Loucy (cell line): ENCODE results near the gene SH3RF3.

Experiments
- H2AFZ ChIP-seq: fragments of 200-600 bp; sonication (generic); 2 replicates; pipeline ENCODE4 v1.6.0; 2016; ENCODE audit warnings: antibody characterized with exemption, mild to moderate bottlenecking, low read length, moderate library complexity
- H3F3A ChIP-seq: fragments of 200-600 bp; 2 replicates; pipeline ENCODE4 v1.6.0; 2016; ENCODE audit warnings: antibody characterized with exemption, low read depth, mild to moderate bottlenecking
- H3K27me3 ChIP-seq: fragments of 200-600 bp; sonication (generic); 2 replicates; pipeline ENCODE4 v1.6.1; 2014; ENCODE audit warnings: low read length, mild to moderate bottlenecking; ENCODE audit not compliant: insufficient read depth, poor library complexity, severe bottlenecking
- H3K36me3 ChIP-seq: fragments of 200-600 bp; sonication (generic); 2 replicates; pipeline ENCODE4 v1.6.1; 2016; ENCODE audit warnings: low read length; ENCODE audit not compliant: insufficient read depth
- H3K4me1 ChIP-seq: fragments of 200-600 bp; sonication (generic); 2 replicates; pipeline ENCODE4 v1.5.1; 2014; ENCODE audit warnings: low read length, mild to moderate bottlenecking; ENCODE audit not compliant: insufficient read depth, poor library complexity, severe bottlenecking
- H3K4me2 ChIP-seq: fragments of 200-600 bp; sonication (generic); 2 replicates; pipeline ENCODE4 v1.6.0; 2014; ENCODE audit warnings: antibody characterized with exemption, low read length, low read depth, mild to moderate bottlenecking; ENCODE audit not compliant: poor library complexity, severe bottlenecking
- H3K4me3 ChIP-seq: fragments of 200-600 bp; sonication (generic); 2 replicates; pipeline ENCODE4 v1.5.1; 2014; ENCODE audit warnings: low read length, mild to moderate bottlenecking, mixed read lengths; ENCODE audit not compliant: poor library complexity, severe bottlenecking
- H3K79me2 ChIP-seq: fragments of 200-600 bp; sonication (generic); 2 replicates; pipeline ENCODE4 v1.6.1; 2014; ENCODE audit warnings: low read length; ENCODE audit not compliant: insufficient read depth
- H3K9ac ChIP-seq: fragments of 200-600 bp; sonication (generic); 2 replicates; pipeline ENCODE4 v1.6.0; 2014; ENCODE audit warnings: mild to moderate bottlenecking, low read depth, low read length, moderate library complexity; ENCODE audit not compliant: poor library complexity, severe bottlenecking
- H3K9me2 ChIP-seq: fragments of 200-600 bp; sonication (generic); replicated peaks from 2 replicates; pipeline ENCODE4 v1.6.1; 2016; ENCODE audit warnings: low read depth, low read length, mixed read lengths
- H3K9me3 ChIP-seq: fragments of 200-600 bp; sonication (generic); 2 replicates; pipeline ENCODE4 v1.6.1; 2014; ENCODE audit warnings: mild to moderate bottlenecking, antibody characterized with exemption, low read length, low read depth; ENCODE audit not compliant: insufficient read depth
- H4K20me1 ChIP-seq: fragments of 200-600 bp; sonication (generic); 2 replicates; pipeline ENCODE4 v1.6.0; 2014; ENCODE audit warnings: antibody characterized with exemption, low read length, mild to moderate bottlenecking; ENCODE audit not compliant: insufficient read depth, poor library complexity, severe bottlenecking
- EZH2phosphoT487 ChIP-seq: fragments of 200-600 bp; IDR thresholded peaks from 2 replicates; pipeline ENCODE4 v1.6.1; 2018; ENCODE audit warnings: antibody characterized with exemption, mild to moderate bottlenecking, moderate library complexity, borderline replicate concordance
- TF ChIP-seq, protein P1 (sequence below): fragments of 200-600 bp; sonication (generic); conservative IDR thresholded peaks from 2 replicates; pipeline ENCODE4 v1.5.1; 2014; ENCODE audit warnings: mild to moderate bottlenecking, antibody characterized with exemption, low read length

The SH3RF3 gene

DNA sequence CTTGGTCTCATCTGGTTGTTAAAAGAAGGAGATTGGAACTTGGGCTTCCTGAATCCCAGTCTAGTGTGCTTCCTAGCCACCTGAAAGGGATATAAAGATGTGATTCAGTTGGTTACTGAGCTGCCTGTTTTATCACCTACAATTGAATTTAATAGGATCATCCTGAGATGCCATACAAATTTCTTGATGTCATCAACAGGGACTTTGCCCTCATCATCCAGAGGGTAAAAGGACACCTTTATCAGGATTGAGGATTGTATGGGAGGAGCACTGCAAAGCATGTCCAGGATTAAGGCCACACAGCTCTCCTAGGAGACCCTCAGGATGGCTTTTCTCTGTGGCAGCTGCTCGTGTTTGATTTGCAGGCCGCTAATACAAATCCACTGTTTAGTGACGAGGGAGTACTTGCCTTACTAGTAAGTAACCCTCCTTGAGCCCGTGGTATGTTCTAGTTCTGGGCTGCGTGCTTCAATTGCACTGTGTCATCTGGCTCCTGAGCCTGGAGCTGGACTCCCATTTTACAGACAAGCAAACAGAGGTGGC, 28.6 kb downstream of the SH3RF3 start:
- Histone ChIP-seq H2AFZ (no peak overlapping the region), H3K4me2 (no peak overlapping the region), H3K27me3 (no peaks in the 10 kb centered on the region), H3K4me1 (peaks cover 28% of the 10 kb centered on the region), H3K9me2 (no peaks in the 10 kb centered on the region), H3F3A (no peaks in the 10 kb centered on the region), H3K36me3 (no peaks in the 10 kb centered on the region), H3K9ac (no peak overlapping the region), H3K4me3 (no peak overlapping the region), H4K20me1 (no peaks in the 10 kb centered on the region), H3K79me2 (peaks cover 50% of the 10 kb centered on the region), H3K9me3 (no peaks in the 10 kb centered on the region)
- TF ChIP-seq EZH2phosphoT487, result no peak
- TF ChIP-seq, protein P1, sequence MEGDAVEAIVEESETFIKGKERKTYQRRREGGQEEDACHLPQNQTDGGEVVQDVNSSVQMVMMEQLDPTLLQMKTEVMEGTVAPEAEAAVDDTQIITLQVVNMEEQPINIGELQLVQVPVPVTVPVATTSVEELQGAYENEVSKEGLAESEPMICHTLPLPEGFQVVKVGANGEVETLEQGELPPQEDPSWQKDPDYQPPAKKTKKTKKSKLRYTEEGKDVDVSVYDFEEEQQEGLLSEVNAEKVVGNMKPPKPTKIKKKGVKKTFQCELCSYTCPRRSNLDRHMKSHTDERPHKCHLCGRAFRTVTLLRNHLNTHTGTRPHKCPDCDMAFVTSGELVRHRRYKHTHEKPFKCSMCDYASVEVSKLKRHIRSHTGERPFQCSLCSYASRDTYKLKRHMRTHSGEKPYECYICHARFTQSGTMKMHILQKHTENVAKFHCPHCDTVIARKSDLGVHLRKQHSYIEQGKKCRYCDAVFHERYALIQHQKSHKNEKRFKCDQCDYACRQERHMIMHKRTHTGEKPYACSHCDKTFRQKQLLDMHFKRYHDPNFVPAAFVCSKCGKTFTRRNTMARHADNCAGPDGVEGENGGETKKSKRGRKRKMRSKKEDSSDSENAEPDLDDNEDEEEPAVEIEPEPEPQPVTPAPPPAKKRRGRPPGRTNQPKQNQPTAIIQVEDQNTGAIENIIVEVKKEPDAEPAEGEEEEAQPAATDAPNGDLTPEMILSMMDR, result no peak

DNA sequence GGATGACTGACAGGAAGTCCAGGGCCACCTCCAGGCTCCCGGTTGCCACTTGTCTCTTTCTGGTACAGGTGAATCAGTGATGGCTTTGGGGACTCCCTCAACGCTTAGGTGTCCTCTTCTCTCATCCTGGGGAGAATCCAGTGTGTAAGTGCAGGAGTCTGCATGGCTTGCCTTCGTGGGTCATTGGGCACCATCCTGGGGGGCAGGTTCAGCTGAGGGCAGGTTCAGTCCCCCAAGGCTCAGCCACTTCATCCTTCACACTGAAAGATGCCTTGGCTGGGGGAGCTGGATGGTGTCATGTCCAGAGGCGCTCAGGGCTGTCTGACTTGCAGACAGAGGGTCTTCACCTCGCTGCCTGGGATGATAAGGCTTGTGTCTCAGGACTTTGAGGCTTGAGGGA, 29.2 kb downstream of the SH3RF3 start:
- H3F3A ChIP-seq, result no peaks in the 10 kb centered on the region
- H4K20me1 ChIP-seq, result no peaks in the 10 kb centered on the region
- H3K4me2 ChIP-seq, result no peak overlapping the region
- H3K4me3 ChIP-seq, result no peak overlapping the region
- peaks cover 45% of the 10 kb centered on the region for H3K79me2 ChIP-seq
- no peaks in the 10 kb centered on the region for H3K36me3 ChIP-seq
- no peak overlapping the region for H2AFZ ChIP-seq
- H3K9ac ChIP-seq, result no peak overlapping the region
- no peak for TF ChIP-seq EZH2phosphoT487
- TF ChIP-seq, protein P1, result no peak
- peaks cover 28% of the 10 kb centered on the region for H3K4me1 ChIP-seq
- H3K9me3 ChIP-seq, result no peaks in the 10 kb centered on the region
- H3K27me3 ChIP-seq, result no peaks in the 10 kb centered on the region
- no peaks in the 10 kb centered on the region for H3K9me2 ChIP-seq

DNA sequence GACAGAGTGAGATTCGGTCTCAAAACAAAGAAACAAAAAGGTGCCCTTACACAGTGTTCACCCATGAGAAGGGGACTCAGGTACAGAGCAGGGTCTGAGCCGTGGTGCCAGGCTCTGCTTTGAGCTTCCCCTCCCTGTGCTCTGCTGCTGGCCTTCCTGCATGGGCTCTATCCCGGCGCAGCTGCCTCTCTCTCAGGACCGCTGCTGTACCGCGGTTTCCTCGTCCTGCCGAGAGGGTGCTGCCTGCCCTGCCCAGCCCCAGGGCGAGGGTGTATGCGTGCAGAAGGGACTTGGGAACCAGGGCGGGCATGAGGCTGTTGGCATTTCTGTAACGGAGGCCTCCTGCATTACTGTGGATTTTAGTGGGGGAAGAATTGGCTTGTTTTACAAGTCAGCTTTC, 30.1 kb downstream of the SH3RF3 start:
- Histone ChIP-seq H3K9ac (no peak overlapping the region), H3K27me3 (no peaks in the 10 kb centered on the region), H3F3A (no peaks in the 10 kb centered on the region), H3K9me2 (no peaks in the 10 kb centered on the region), H3K4me1 (peaks cover 29% of the 10 kb centered on the region), H3K9me3 (no peaks in the 10 kb centered on the region), H3K79me2 (peaks cover 44% of the 10 kb centered on the region), H4K20me1 (no peaks in the 10 kb centered on the region), H2AFZ (no peak overlapping the region), H3K4me3 (no peak overlapping the region), H3K36me3 (no peaks in the 10 kb centered on the region), H3K4me2 (no peak overlapping the region)
- TF ChIP-seq, protein P1, result no peak
- no peak for TF ChIP-seq EZH2phosphoT487
